Small intestine (tissue), 7 donors: Measurements from ENCODE around the gene TUBE1. TPM values are rescaled to one million over a fixed set of nuclear protein-coding genes. Genes with fewer than 3 reads are reported as not detected.

Source experiments
- DNase-seq, 2 donors: peaks; one replicate each; pipeline versions ENCODE4 v3.0.0 to v3.0.0-alpha.2; 2013
- FAIRE-seq: peaks from 2 replicates; lab custom pipeline; 2012; peaks lifted over from hg19 to GRCh38; lab: Jason Lieb, UNC
- H3K27ac ChIP-seq, 3 donors: one replicate each; pipeline ENCODE4 v1.5.1; 2013; ENCODE audit warnings: low read length in 2 of 3, mild to moderate bottlenecking in 2 of 3, control low read depth in 1 of 3, inconsistent platforms in 1 of 3, low read depth in 1 of 3, moderate library complexity in 1 of 3
- H3K27me3 ChIP-seq, 3 donors: one replicate each; pipeline ENCODE4 v1.6.1; 2013; ENCODE audit warnings: low read length in 3 of 3, inconsistent platforms in 1 of 3; ENCODE audit not compliant: control insufficient read depth in 3 of 3, insufficient read depth in 3 of 3
- H3K36me3 ChIP-seq, 3 donors: one replicate each; pipeline ENCODE4 v1.6.1; 2013; ENCODE audit warnings: low read length in 3 of 3, inconsistent platforms in 1 of 3, low read depth in 1 of 3, mild to moderate bottlenecking in 1 of 3, moderate library complexity in 1 of 3; ENCODE audit not compliant: control insufficient read depth in 3 of 3, insufficient read depth in 2 of 3
- H3K4me1 ChIP-seq, 3 donors: one replicate each; pipeline ENCODE4 v1.6.1; 2013; ENCODE audit warnings: low read length in 2 of 3, inconsistent platforms in 1 of 3, low read depth in 1 of 3, mild to moderate bottlenecking in 1 of 3, moderate library complexity in 1 of 3; ENCODE audit not compliant: control insufficient read depth in 3 of 3, insufficient read depth in 2 of 3
- H3K4me3 ChIP-seq, 3 donors: one replicate each; pipeline ENCODE4 v1.5.1; 2013; ENCODE audit warnings: low read length in 3 of 3, control low read depth in 1 of 3, inconsistent platforms in 1 of 3, low read depth in 1 of 3, mild to moderate bottlenecking in 1 of 3, moderate library complexity in 1 of 3
- H3K9me3 ChIP-seq, 2 donors: one replicate each; pipeline ENCODE4 v1.6.1; 2013; ENCODE audit warnings: low read depth in 1 of 2, low read length in 1 of 2; ENCODE audit not compliant: control insufficient read depth in 2 of 2, insufficient read depth in 1 of 2
- WGBS, 3 donors: extraction: QIAGEN DNeasy Blood & Tissue Kit; methylation state at CpG; one replicate each; pipeline ENCODE4 v1.1.7; 2013; 5-methylcytosine and 5-hydroxymethylcytosine counted together
- polyA plus RNA-seq, 4 donors: library from polyadenylated mRNA; stranded (reverse) in 3 of 4; unstranded in 1 of 4; fragments of 200-250 nt in 3 of 4; fragments of 120-200 nt in 1 of 4; gene quantifications; one replicate each; pipeline versions ENCODE4 v1.2.1 to v1.2.3, GENCODE V29; 2013
- donor health status: healthy with polysubstance abuse.
- donor health status: control.
- donor health status: control.
- donor health status: Bipolar disorder and iron deficiency.
- donor health status: healthy.

Gene TUBE1
- polyA plus RNA-seq, 4 donors = 4.9 to 29.3 (median 9.8) TPM

- DNase-seq (peak in 1 of 2 donors; percentile 1), FAIRE-seq (no peak)
- 22 to 31% (median 24%) methylated on average over 7 of the region's 7 CpGs for WGBS, 3 donors
- Histone ChIP-seq H3K27ac (peak overlapping the region in 2 of 3 donors; percentile 77 to 86), H3K4me3 (peak overlapping the region; percentile 32 to 85 (median 84)), H3K27me3 (peaks cover 0 to 4% (median 0%) of the 10 kb centered on the region in 3 donors), H3K4me1 (no peaks in the 10 kb centered on the region), H3K9me3 (no peaks in the 10 kb centered on the region), H3K36me3 (no peaks in the 10 kb centered on the region)
Observed at GRCh38 chr6:112087916-112088315, 634 bp upstream of the TUBE1 start.

DNA sequence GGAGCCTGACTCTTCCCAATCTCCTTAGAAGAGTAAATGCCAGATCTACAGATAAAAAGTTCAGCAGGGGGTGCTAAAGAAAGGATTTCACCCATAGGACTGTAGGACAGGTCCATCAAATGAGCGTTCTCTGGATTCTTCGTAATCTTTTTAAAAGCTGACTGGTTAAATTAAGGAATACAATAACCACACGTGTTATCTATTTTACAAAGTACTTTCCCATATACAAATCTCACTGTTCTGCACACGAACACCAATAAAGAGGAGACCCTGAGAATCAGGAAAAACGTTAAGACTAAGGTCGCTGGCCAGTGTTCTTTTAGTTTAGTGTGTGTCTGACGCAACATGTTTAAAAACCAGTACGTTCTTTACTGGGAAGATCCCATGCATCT, 542 bp downstream of the TUBE1 start:
- WGBS, 3 donors = 0% methylated on average over 8 of the region's 8 CpGs
- DNase-seq (no peak), FAIRE-seq (no peak)
- no peaks in the 10 kb centered on the region for H3K36me3 ChIP-seq
- peak overlapping the region; percentile 49 to 86 (median 77) for H3K27ac ChIP-seq
- no peaks in the 10 kb centered on the region for H3K9me3 ChIP-seq
- peaks cover 0 to 4% (median 0%) of the 10 kb centered on the region in 3 donors for H3K27me3 ChIP-seq
- no peaks in the 10 kb centered on the region for H3K4me1 ChIP-seq
- peak overlapping the region; percentile 68 to 85 (median 84) for H3K4me3 ChIP-seq

DNA sequence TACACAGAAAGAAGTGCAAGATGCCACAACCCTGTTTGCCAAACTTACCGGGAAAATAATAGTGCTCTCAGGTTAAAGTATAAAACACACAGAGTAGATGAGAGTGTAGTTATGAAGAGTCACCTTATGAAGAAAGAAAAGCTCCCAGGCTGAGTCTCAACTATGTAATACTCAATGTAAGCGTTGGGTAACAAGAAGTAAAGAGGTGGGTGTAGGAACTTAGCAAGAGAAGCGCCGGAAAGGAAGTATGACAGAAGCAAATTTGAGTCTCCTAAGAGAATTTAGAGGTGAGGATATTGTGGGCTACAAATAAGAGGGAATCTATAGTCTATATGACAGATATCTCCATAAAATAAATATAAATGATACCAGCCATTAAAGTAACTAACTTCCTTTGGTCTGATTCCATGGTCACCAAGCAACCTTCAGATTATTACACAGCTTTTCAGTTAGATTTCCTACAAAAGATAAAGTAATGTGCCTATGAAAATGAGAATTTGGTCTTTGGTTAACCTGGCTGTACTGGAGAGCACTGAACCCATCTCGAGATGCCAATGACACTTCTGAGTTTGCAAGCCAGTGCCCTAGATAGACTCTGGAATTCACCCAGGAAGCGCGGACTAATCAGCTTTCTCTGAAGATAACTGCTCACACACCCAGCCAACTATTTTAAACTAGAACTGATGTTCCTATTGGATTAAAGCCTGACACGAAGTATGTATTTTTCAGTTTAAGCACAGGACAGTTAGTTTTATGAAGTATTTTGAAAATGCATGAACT, 1.8 kb downstream of the TUBE1 start:
- FAIRE-seq (no peak), DNase-seq (peak; percentile 1 to 14)
- Histone ChIP-seq H3K27me3 (peaks cover 0 to 4% (median 0%) of the 10 kb centered on the region in 3 donors), H3K4me1 (no peaks in the 10 kb centered on the region), H3K4me3 (no peak overlapping the region), H3K36me3 (no peaks in the 10 kb centered on the region), H3K9me3 (no peaks in the 10 kb centered on the region), H3K27ac (no peak overlapping the region)
- WGBS, 3 donors = 67 to 84% (median 78%) methylated on average over 8 of the region's 8 CpGs

- Histone ChIP-seq H3K27ac (no peak overlapping the region), H3K27me3 (no peaks in the 10 kb centered on the region), H3K36me3 (peaks cover 0 to under 1% (median 0%) of the 10 kb centered on the region in 3 donors), H3K4me3 (no peak overlapping the region), H3K4me1 (no peaks in the 10 kb centered on the region), H3K9me3 (no peaks in the 10 kb centered on the region)
- DNase-seq = no peak
- no peak for FAIRE-seq
- WGBS, 3 donors = 93 to 98% (median 96%) methylated on average over 4 of the region's 4 CpGs
Observed at GRCh38 chr6:112081569-112081968, 5.7 kb downstream of the TUBE1 start.

- FAIRE-seq = no peak
- no peak overlapping the region for H3K27ac ChIP-seq
- H3K9me3 ChIP-seq = no peaks in the 10 kb centered on the region
- H3K27me3 ChIP-seq = no peaks in the 10 kb centered on the region
- DNase-seq = no peak
- no peak overlapping the region for H3K4me3 ChIP-seq
- peaks cover 0 to 3% (median 0%) of the 10 kb centered on the region in 3 donors for H3K36me3 ChIP-seq
- no peaks in the 10 kb centered on the region for H3K4me1 ChIP-seq
- 44 to 62% (median 61%) methylated on average over 3 of the region's 3 CpGs for WGBS, 3 donors
Observed at GRCh38 chr6:112066606-112067005, 20.7 kb downstream of the TUBE1 start.

GRCh38 chr6:112065426-112065986, 21.8 kb downstream of the TUBE1 start:
- no peak for FAIRE-seq

GRCh38 chr6:112062966-112063365, 24.3 kb downstream of the TUBE1 start:
- no peak overlapping the region for H3K4me3 ChIP-seq
- DNase-seq (no peak), FAIRE-seq (no peak)
- H3K27me3 ChIP-seq = no peaks in the 10 kb centered on the region
- no peaks in the 10 kb centered on the region for H3K9me3 ChIP-seq
- no peak overlapping the region for H3K27ac ChIP-seq
- no peaks in the 10 kb centered on the region for H3K4me1 ChIP-seq
- H3K36me3 ChIP-seq = no peaks in the 10 kb centered on the region
- 76 to 82% (median 78%) methylated on average over 3 of the region's 3 CpGs for WGBS, 3 donors

More at GRCh38 chr6:112065426-112065986, 21.8 kb downstream of the TUBE1 start:
- 63 to 65% (median 64%) methylated on average over 6 of the region's 6 CpGs for WGBS, 3 donors
- DNase-seq = no peak
- H3K9me3 ChIP-seq = no peaks in the 10 kb centered on the region
- no peaks in the 10 kb centered on the region for H3K27me3 ChIP-seq
- H3K36me3 ChIP-seq = peaks cover 0 to 3% (median 0%) of the 10 kb centered on the region in 3 donors
- H3K4me3 ChIP-seq = no peak overlapping the region
- H3K27ac ChIP-seq = no peak overlapping the region
- no peaks in the 10 kb centered on the region for H3K4me1 ChIP-seq

DNA sequence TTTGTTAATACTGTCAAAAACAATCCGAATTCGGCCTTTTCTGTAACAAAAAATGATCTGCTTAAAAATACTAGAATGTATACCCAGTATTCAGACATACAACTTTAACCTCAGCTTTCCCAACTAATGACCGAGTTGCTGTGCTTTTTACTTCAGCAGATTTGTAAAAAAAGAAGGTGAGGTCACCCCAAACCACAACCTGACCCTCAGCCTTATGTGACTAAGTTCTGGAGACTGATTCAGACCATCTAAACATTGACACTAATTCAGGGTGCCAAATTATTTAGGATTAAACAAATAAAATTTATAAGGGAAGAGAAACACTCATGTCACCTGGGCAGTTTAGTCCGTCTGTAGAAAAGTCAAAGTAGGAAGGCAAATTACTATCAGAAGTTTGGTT, 25.7 kb downstream of the TUBE1 start:
- Histone ChIP-seq H3K36me3 (no peaks in the 10 kb centered on the region), H3K9me3 (no peaks in the 10 kb centered on the region), H3K4me1 (no peaks in the 10 kb centered on the region), H3K27ac (no peak overlapping the region), H3K4me3 (no peak overlapping the region), H3K27me3 (no peaks in the 10 kb centered on the region)
- 88 to 91% (median 89%) methylated on average over 4 of the region's 4 CpGs for WGBS, 3 donors
- no peak for DNase-seq
- FAIRE-seq = no peak
